ENCODE data around the gene SUMO3. TPM values are rescaled to one million over a fixed set of nuclear protein-coding genes. Genes with fewer than 3 reads are reported as not detected.

SUMO3 gene
- total RNA-seq, 1 experiment from 2014 or later = 41.4 TPM

DNA sequence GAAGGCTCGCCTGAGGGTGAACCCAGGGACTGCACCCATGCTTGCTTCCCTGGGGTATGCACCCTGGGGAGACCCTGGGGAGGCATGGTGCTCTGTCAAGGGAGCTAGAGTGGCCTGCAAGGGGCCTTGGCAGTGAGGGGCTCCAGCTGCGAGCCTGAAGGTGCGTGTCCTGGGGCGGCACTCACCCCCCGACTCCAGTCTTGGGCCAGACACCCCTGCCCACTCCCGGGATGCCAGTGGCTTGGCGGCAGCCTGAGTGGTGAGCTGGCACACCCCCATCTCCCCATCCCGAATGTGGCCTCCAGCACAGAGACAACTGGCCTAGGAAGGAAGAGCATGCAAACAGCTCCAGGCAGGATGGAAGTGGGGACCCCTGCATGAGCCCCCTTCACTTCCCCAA, 2.6 kb downstream of the SUMO3 start:
- Histone ChIP-seq H3K27me3 (ENCODE audit: control insufficient read depth, insufficient read depth, low read length) (no peaks in the 10 kb centered on the region), H3K36me3 (ENCODE audit: control insufficient read depth, insufficient read depth, low read length) (no peaks in the 10 kb centered on the region), H3K9me3 (ENCODE audit: control insufficient read depth, insufficient read depth, low read depth, low read length) (no peaks in the 10 kb centered on the region), H3K4me3 (ENCODE audit: low read depth in 2 of 2, low read length in 2 of 2) (no peak overlapping the region), H3K27ac (ENCODE audit: low read length) (no peak overlapping the region), H3K4me1 (ENCODE audit: control insufficient read depth, insufficient read depth, low read length) (no peaks in the 10 kb centered on the region; the same call in 1 of the 2 replicates)
- DNase-seq (ENCODE audit: low read depth, low spot score) = no peak
- BruUV-seq (replicated peaks) = no TSS peak
- ChIA-PET POLR2A (no interaction called here), CTCF (no interaction called here)
- ATAC-seq = no peak
- TF ChIP-seq TCF7L2 (IDR thresholded peaks at IDR 0.05; ENCODE audit: low read depth, low read length) (no peak), SIN3A (IDR thresholded peaks at IDR 0.05; ENCODE audit: borderline replicate concordance, insufficient read depth, low read depth, low read length) (no peak), POLR2AphosphoS5 (IDR thresholded peaks at IDR 0.05; ENCODE audit: low read depth, low read length) (no peak)
- TF ChIP-seq, protein P1, sequence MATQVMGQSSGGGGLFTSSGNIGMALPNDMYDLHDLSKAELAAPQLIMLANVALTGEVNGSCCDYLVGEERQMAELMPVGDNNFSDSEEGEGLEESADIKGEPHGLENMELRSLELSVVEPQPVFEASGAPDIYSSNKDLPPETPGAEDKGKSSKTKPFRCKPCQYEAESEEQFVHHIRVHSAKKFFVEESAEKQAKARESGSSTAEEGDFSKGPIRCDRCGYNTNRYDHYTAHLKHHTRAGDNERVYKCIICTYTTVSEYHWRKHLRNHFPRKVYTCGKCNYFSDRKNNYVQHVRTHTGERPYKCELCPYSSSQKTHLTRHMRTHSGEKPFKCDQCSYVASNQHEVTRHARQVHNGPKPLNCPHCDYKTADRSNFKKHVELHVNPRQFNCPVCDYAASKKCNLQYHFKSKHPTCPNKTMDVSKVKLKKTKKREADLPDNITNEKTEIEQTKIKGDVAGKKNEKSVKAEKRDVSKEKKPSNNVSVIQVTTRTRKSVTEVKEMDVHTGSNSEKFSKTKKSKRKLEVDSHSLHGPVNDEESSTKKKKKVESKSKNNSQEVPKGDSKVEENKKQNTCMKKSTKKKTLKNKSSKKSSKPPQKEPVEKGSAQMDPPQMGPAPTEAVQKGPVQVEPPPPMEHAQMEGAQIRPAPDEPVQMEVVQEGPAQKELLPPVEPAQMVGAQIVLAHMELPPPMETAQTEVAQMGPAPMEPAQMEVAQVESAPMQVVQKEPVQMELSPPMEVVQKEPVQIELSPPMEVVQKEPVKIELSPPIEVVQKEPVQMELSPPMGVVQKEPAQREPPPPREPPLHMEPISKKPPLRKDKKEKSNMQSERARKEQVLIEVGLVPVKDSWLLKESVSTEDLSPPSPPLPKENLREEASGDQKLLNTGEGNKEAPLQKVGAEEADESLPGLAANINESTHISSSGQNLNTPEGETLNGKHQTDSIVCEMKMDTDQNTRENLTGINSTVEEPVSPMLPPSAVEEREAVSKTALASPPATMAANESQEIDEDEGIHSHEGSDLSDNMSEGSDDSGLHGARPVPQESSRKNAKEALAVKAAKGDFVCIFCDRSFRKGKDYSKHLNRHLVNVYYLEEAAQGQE (IDR thresholded peaks at IDR 0.05; ENCODE audit: insufficient read depth in 1 of 2, low read depth in 2 of 2, low read length in 1 of 2) = no peak
- TF ChIP-seq, protein P2, sequence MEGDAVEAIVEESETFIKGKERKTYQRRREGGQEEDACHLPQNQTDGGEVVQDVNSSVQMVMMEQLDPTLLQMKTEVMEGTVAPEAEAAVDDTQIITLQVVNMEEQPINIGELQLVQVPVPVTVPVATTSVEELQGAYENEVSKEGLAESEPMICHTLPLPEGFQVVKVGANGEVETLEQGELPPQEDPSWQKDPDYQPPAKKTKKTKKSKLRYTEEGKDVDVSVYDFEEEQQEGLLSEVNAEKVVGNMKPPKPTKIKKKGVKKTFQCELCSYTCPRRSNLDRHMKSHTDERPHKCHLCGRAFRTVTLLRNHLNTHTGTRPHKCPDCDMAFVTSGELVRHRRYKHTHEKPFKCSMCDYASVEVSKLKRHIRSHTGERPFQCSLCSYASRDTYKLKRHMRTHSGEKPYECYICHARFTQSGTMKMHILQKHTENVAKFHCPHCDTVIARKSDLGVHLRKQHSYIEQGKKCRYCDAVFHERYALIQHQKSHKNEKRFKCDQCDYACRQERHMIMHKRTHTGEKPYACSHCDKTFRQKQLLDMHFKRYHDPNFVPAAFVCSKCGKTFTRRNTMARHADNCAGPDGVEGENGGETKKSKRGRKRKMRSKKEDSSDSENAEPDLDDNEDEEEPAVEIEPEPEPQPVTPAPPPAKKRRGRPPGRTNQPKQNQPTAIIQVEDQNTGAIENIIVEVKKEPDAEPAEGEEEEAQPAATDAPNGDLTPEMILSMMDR (IDR thresholded peaks at IDR 0.05) = no peak
- in situ Hi-C loops (cut with HindIII; ENCODE audit: low pct_unique_long_range_greater_than_20kb, low sequenced_read_pairs) = no loop called here
- intact Hi-C loops (cut with micrococcal nuclease; ENCODE audit: unreplicated experiment) = no loop called here

DNA sequence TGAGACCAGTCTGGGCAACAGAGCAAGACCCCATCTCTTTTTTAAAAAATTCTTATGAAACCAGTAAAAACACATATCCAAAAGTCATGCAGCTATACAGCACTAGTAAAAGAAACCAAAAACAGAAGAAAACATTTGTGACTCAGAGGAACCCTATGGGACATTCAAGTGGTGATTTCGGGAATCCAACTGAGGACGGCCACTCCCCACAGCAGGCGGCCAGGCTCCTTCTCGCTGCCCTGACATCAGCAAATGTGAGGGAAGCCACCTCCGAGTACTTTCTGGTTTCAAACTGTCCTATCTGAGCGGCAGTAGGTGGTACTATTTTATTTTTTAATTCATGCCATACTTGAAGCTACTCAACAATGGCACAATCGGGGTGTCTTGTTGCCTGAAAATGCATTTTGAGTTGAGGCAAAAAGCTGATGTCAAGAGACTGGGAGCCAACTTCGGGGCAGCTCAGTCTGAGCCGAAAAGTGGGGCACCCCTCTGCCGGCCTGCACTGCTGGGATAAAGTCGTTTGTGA, 3.3 kb downstream of the SUMO3 start:
- H3K4me1 ChIP-seq (ENCODE audit: control insufficient read depth, insufficient read depth, low read length) = no peaks in the 10 kb centered on the region; the same call in 1 of the 2 replicates
- H3K4me3 ChIP-seq (ENCODE audit: low read depth in 2 of 2, low read length in 2 of 2) = no peak overlapping the region
- ChIA-PET POLR2A (no interaction called here), CTCF (no interaction called here)
- H3K27me3 ChIP-seq (ENCODE audit: control insufficient read depth, insufficient read depth, low read length) = no peaks in the 10 kb centered on the region
- intact Hi-C loops (cut with micrococcal nuclease; ENCODE audit: unreplicated experiment) = no loop called here
- H3K36me3 ChIP-seq (ENCODE audit: control insufficient read depth, insufficient read depth, low read length) = no peaks in the 10 kb centered on the region
- TF ChIP-seq, protein P1 (IDR thresholded peaks at IDR 0.05; ENCODE audit: insufficient read depth in 1 of 2, low read depth in 2 of 2, low read length in 1 of 2) = no peak
- TF ChIP-seq, protein P2 (IDR thresholded peaks at IDR 0.05) = no peak
- TF ChIP-seq TCF7L2 (IDR thresholded peaks at IDR 0.05; ENCODE audit: low read depth, low read length) = no peak
- TF ChIP-seq POLR2AphosphoS5 (IDR thresholded peaks at IDR 0.05; ENCODE audit: low read depth, low read length) = no peak
- TF ChIP-seq SIN3A (IDR thresholded peaks at IDR 0.05; ENCODE audit: borderline replicate concordance, insufficient read depth, low read depth, low read length) = no peak
- ATAC-seq (no peak), DNase-seq (ENCODE audit: low read depth, low spot score) (no peak)
- H3K27ac ChIP-seq (ENCODE audit: low read length) = no peak overlapping the region
- BruUV-seq (replicated peaks) = no TSS peak
- H3K9me3 ChIP-seq (ENCODE audit: control insufficient read depth, insufficient read depth, low read depth, low read length) = no peaks in the 10 kb centered on the region
- in situ Hi-C loops (cut with HindIII; ENCODE audit: low pct_unique_long_range_greater_than_20kb, low sequenced_read_pairs) = no loop called here

All from Panc1 (cell line).